ENCODE measurements around the gene PIP. TPM values are rescaled to one million over a fixed set of nuclear protein-coding genes. Genes with fewer than 3 reads are reported as not detected.
"Not testable (repeated sequence)": the region's sequence is repeated elsewhere in the genome, so short reads cannot be mapped to it uniquely, and the experiment has no call there.

The PIP gene, protein sequence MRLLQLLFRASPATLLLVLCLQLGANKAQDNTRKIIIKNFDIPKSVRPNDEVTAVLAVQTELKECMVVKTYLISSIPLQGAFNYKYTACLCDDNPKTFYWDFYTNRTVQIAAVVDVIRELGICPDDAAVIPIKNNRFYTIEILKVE
- total RNA-seq (ENCODE audit: low replicate concordance), result not detected in 2 replicates

GRCh38 chr7:143131781-143132180 lies at the start of gene PIP:
Gene PIP, plus strand, starts transcription at chr7:143132077. Its CDS starts 40 bp downstream, at chr7:143132117.
- H3K9me3 Mint-ChIP-seq, result no peaks in the 10 kb centered on the region
- no peak within 1 kb of the TSS for H3K4me3 Mint-ChIP-seq
- Histone ChIP-seq H3K27me3 (no peaks in the 10 kb centered on the region), H3K4me1 (peaks cover 3% of the 10 kb centered on the region), H3K27ac (no peak within 1 kb of the TSS), H3K9ac (no peak within 1 kb of the TSS), H3K36me3 (no peaks in the 10 kb centered on the region), H3K4me2 (no peak within 1 kb of the TSS), H3K79me2 (ENCODE audit: low read depth) (no peaks in the 10 kb centered on the region), H4K20me1 (ENCODE audit: low read depth) (no peaks in the 10 kb centered on the region), H3F3A (ENCODE audit: low read depth) (no peaks in the 10 kb centered on the region), H3K9me3 (ENCODE audit: low read depth) (no peaks in the 10 kb centered on the region), H3K4me3 (no peak within 1 kb of the TSS), H2AFZ (replicated peaks) (no peak within 1 kb of the TSS)
- DNase-seq (ENCODE audit: low spot score), result no peak
- TF ChIP-seq, protein P1, sequence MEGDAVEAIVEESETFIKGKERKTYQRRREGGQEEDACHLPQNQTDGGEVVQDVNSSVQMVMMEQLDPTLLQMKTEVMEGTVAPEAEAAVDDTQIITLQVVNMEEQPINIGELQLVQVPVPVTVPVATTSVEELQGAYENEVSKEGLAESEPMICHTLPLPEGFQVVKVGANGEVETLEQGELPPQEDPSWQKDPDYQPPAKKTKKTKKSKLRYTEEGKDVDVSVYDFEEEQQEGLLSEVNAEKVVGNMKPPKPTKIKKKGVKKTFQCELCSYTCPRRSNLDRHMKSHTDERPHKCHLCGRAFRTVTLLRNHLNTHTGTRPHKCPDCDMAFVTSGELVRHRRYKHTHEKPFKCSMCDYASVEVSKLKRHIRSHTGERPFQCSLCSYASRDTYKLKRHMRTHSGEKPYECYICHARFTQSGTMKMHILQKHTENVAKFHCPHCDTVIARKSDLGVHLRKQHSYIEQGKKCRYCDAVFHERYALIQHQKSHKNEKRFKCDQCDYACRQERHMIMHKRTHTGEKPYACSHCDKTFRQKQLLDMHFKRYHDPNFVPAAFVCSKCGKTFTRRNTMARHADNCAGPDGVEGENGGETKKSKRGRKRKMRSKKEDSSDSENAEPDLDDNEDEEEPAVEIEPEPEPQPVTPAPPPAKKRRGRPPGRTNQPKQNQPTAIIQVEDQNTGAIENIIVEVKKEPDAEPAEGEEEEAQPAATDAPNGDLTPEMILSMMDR (IDR thresholded peaks at IDR 0.05), result no peak
- TF ChIP-seq EZH2phosphoT487 (IDR thresholded peaks at IDR 0.05) (no peak), EZH2 (IDR thresholded peaks at IDR 0.05) (no peak)
- no peaks in the 10 kb centered on the region for H3K4me1 Mint-ChIP-seq
- no peak within 1 kb of the TSS for H3K27ac Mint-ChIP-seq
- H3K36me3 Mint-ChIP-seq, result no peaks in the 10 kb centered on the region
- no peaks in the 10 kb centered on the region for H3K27me3 Mint-ChIP-seq (ENCODE audit: insufficient read depth, low read depth)

GRCh38 chr7:143085109-143085508 lies 46.8 kb upstream of the PIP start:
- Mint-ChIP-seq H3K4me3 (no peak overlapping the region), H3K9me3 (peaks cover 15% of the 10 kb centered on the region), H3K27me3 (ENCODE audit: insufficient read depth, low read depth) (peaks cover 2% of the 10 kb centered on the region), H3K36me3 (no peaks in the 10 kb centered on the region), H3K27ac (no peak overlapping the region), H3K4me1 (no peaks in the 10 kb centered on the region)
- Histone ChIP-seq H3K4me1 (no peaks in the 10 kb centered on the region), H3K4me3 (no peak overlapping the region), H3K9ac (no peak overlapping the region), H3K27ac (no peak overlapping the region), H4K20me1 (ENCODE audit: low read depth) (no peaks in the 10 kb centered on the region), H3K36me3 (no peaks in the 10 kb centered on the region), H3K4me2 (no peak overlapping the region), H3K79me2 (ENCODE audit: low read depth) (no peaks in the 10 kb centered on the region), H3K9me3 (ENCODE audit: low read depth) (no peaks in the 10 kb centered on the region), H3F3A (ENCODE audit: low read depth) (no peaks in the 10 kb centered on the region), H3K27me3 (no peaks in the 10 kb centered on the region), H2AFZ (replicated peaks) (no peak overlapping the region)
- TF ChIP-seq, protein P1 (IDR thresholded peaks at IDR 0.05), result no peak
- TF ChIP-seq EZH2phosphoT487 (IDR thresholded peaks at IDR 0.05), result no peak
- no peak for TF ChIP-seq EZH2 (IDR thresholded peaks at IDR 0.05)
- DNase-seq (ENCODE audit: low spot score), result no peak

DNA sequence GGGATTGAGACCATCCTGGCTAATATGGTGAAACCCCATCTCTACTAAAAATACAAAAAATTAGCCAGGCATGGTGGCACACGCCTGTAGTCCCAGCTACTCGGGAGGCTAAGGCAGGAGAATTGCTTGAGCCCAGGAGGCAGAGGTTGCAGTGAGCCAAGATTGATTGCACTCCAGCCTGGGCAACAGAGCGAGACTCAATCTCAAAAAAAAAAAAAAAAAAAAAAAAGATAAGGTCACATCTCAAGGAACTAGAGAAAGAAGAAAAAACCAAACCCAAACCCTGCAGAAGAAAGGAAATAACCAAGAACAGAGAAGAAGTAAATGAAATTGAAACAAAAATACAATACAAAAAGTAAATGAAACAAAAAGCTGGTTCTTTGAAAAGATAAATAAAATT lies 46.3 kb upstream of the PIP start:
- H2AFZ ChIP-seq (replicated peaks); H3K9me3 ChIP-seq (ENCODE audit: low read depth); H3K9ac ChIP-seq; H3K27ac Mint-ChIP-seq; H3F3A ChIP-seq (ENCODE audit: low read depth); H3K4me3 ChIP-seq; H3K36me3 ChIP-seq; H3K27me3 Mint-ChIP-seq (ENCODE audit: insufficient read depth, low read depth); H3K36me3 Mint-ChIP-seq; H3K4me2 ChIP-seq; H3K4me3 Mint-ChIP-seq; H3K79me2 ChIP-seq (ENCODE audit: low read depth); H3K4me1 Mint-ChIP-seq; H3K27me3 ChIP-seq; H3K27ac ChIP-seq; H3K4me1 ChIP-seq; DNase-seq (ENCODE audit: low spot score); H4K20me1 ChIP-seq (ENCODE audit: low read depth): not testable (repeated sequence)
- H3K9me3 Mint-ChIP-seq, result peaks cover 16% of the 10 kb centered on the region

- not testable (repeated sequence) for DNase-seq (ENCODE audit: low spot score); H3K4me3 Mint-ChIP-seq; H2AFZ ChIP-seq (replicated peaks); H3K36me3 ChIP-seq; H3K79me2 ChIP-seq (ENCODE audit: low read depth); H3K36me3 Mint-ChIP-seq; H4K20me1 ChIP-seq (ENCODE audit: low read depth); H3K4me2 ChIP-seq; H3K4me3 ChIP-seq; H3K4me1 Mint-ChIP-seq; H3K27me3 ChIP-seq; H3F3A ChIP-seq (ENCODE audit: low read depth); H3K4me1 ChIP-seq; H3K9ac ChIP-seq; H3K27ac Mint-ChIP-seq; H3K27me3 Mint-ChIP-seq (ENCODE audit: insufficient read depth, low read depth); H3K9me3 ChIP-seq (ENCODE audit: low read depth); H3K27ac ChIP-seq
- H3K9me3 Mint-ChIP-seq, result peaks cover 16% of the 10 kb centered on the region
Observed at GRCh38 chr7:143088549-143089231, 43.2 kb upstream of the PIP start.
